ENCODE data around the gene SOX18.
"Not testable (repeated sequence)": the region's sequence is repeated elsewhere in the genome, so short reads cannot be mapped to it uniquely, and the experiment has no call there.

SOX18 gene

DNA sequence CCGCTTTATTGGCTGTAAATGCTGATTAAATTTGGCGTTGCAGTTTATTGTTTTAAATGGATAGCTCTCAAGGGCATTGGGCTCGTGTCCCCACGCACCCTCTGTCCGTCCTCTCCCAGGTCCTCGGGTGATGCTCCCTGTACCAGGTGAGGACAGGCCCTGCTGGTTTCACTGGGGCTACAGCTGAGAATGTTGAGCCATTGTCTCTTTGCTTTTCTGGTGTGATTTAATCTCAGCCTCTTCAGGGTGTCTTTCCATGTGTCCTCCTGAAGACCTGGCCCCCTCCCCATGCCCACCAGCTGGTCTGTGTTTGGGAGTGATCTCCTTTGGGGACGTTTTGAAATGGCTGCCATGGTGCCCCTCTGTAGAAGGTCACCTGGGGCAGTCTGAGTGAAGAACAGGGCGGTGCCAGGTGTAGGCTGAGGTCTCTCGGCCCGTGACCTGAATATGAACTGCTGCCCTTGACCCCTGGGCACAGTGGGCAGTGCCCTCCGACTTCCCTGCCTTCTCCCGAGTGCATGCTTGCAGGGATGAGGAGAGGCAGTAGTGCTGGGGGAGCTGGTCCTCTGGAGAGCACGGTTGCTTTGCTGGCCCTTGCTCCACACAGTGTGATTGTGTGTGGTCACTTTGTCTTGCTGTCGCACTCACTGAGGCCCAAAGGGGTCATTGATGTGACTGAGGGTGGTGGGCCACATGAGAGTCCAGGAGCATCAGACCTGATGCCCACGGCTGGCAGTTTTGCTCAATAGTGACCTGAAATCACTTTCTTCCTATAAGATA is 25.9 kb downstream of the SOX18 start:
- no peak for DNase-seq (ENCODE audit: low read depth in 2 of 2)

DNA sequence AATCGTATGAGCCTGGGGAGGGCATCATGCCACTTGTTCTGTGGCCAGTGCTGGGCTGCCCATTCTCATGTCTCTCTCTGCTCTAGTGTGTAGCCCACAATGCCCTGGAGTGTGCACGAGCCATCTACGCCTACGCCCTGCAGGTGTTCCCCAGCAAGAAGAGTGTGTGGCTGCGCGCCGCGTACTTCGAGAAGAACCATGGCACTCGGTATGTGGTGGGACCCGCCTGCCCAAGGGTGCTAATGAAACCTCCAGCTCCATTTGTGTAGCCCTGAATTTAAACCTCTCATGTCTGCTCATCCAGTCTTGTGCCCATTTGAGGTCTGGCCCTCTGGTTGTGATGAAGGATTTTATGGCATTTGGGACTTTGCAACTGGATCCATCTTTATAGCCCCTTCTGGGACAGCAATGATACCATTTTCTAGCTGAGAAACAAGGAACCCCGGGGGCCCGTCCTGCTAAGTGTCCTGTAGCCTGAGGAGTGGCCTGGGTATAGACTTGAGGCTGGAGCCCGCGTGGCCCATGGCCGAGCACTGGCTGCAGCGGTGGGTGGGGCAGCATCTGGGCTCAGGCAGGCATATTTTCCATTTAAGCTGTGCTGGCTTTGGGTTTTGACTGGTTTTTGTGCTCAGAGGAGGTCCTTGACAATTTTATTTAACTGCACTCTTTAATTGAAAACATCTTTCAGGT is 26.6 kb downstream of the SOX18 start:
- DNase-seq (ENCODE audit: low read depth in 2 of 2) = no peak

DNA sequence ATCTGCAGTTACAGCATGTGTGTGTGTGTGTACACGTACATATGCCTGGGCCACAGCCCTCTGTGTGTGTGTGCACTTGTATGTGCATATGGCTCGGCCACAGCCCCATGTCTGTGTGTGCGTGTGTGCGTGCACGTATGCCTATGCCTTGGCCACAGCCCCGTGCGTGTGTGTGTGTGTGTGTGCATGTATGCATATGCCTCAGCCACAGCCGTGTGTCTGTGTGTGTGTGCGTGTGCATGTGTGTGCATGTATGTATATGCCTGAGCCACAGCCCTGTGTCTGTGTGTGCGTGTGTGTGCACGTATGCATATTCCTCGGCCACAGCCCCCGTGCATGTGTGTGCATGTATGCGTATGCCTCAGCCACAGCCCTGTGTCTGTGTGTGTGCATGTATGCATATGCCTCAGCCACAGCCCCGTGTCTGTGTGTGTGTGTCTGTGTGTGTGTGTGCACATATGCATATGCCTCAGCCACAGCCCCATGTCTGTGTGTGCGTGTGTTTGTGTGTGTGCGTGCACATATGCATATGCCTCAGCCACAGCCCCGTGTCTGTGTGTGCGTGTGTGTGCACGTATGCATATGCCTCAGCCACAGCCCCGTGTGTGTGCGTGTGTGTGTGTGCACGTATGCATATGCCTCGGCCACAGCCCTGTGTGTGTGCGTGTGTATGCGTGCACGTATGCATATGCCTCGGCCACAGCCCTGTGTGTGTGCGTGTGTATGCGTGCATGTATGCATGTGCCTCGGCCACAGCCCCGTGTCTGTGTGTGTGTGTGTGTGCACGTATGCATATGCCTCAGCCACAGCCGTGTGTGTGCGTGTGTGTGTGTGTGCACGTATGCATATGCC is 28.1 kb downstream of the SOX18 start:
- no peak for DNase-seq (ENCODE audit: low read depth in 2 of 2)

DNA sequence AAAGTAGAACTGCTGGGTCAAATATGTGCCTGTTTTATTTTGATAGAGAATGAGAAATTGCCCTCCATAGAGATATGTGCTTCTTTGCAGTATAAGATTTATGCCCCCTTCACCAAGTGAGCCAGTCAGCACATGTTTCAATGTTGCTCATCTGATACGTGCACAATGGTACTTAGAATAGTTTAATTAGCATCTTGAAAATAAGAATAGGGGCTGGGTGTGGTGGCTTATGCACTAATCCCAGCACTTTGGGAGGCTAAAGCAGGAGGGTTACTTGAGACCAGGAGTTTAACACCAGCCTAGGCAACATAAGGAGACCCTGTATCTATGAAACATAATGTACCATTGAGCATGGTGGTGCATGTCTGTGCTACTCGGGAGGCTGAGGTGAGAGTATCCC is 33.8 kb downstream of the SOX18 start:
- DNase-seq (ENCODE audit: low read depth in 2 of 2) = no peak

DNA sequence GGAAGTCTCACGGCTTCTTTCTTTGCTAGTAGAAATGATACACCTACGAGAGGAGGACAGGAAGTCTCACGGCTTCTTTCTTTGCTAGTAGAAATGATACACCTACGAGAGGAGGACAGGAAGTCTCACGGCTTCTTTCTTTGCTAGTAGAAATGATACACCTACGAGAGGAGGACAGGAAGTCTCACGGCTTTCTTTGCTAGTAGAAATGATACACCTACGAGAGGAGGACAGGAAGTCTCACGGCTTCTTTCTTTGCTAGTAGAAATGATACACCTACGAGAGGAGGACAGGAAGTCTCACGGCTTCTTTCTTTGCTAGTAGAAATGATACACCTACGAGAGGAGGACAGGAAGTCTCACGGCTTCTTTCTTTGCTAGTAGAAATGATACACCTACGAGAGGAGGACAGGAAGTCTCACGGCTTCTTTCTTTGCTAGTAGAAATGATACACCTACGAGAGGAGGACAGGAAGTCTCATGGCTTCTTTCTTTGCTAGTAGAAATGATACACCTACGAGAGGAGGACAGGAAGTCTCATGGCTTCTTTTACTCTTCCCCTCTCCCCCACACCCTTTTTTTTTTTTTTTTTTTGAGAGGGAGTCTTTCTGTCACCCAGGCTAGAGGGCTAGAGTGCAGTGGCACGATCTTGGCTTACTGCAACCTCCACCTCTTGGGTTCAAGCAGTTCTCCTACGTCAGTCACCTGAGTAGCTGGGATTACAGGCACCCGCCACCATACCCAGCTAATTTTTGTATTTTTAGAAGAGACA is 36.9 kb downstream of the SOX18 start:
- not testable (repeated sequence) for DNase-seq (ENCODE audit: low read depth in 2 of 2)

DNA sequence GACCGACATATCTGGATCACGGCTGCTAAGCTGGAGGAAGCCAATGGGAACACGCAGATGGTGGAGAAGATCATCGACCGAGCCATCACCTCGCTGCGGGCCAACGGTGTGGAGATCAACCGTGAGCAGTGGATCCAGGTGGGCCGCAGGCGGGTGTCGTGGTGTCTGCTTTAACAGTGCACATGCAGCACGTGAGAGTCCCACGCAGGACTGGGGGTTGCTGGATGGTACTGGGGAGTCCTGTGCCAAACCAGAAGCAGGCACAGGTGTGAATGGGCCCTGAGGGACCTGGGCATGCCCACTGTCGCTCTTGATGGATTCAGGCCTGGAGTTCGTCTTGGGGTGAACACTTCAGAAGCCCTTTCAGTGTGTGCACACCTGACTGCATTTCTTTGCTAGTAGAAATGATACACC is 38.1 kb downstream of the SOX18 start:
- DNase-seq (ENCODE audit: low read depth in 2 of 2) = no peak

DNA sequence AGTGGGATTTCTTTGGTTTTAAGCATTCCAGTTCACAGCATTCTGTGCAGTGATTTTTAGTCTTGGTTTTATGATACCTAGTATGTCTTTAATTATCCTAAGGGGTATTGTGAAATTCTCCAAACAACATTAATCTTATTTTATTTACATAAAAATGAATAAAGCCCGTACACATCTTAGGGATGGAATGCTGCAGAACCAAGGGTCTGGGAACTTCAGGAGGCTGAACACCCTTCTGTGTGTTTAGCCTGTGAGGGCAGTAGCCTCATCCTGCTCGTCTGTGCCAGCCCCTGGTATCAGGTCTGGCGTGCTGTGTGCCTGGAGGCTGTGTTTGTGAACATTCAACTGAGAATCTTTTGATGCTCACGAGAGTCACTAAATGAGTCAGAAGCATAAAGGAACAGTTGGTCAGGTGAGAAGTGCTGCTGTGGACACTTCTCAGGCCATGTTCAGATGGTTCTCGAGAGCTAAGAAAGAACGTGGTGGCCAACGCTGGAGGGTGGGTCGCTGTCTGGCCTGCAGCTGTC is 38.7 kb downstream of the SOX18 start:
- no peak for DNase-seq (ENCODE audit: low read depth in 2 of 2)

DNA sequence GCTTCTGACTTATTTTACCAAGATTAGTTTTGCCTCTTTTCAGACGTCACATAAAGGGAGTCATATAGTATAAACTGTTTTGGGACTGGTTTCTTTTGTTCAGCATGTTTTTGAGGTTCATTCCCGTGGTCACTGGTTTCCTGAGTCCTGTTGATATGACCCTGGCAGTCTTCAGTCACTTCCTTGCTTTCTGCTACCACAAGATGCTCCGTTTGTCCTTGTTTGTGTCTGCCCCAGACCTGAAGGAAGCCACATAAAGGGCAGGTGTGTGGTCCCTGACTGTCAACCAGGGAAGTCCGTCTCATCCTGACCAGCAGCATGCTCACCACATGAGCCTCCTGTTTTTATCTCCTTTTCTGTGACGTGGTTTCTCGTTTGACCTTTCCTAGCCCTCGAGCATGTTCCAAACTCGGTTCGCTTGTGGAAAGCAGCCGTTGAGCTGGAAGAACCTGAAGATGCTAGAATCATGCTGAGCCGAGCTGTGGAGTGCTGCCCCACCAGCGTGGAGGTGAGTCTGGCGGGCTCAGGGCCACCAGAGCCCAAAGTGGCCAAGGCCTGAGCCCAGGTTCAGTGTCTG is 39.5 kb downstream of the SOX18 start:
- DNase-seq (ENCODE audit: low read depth in 2 of 2) = no peak

DNA sequence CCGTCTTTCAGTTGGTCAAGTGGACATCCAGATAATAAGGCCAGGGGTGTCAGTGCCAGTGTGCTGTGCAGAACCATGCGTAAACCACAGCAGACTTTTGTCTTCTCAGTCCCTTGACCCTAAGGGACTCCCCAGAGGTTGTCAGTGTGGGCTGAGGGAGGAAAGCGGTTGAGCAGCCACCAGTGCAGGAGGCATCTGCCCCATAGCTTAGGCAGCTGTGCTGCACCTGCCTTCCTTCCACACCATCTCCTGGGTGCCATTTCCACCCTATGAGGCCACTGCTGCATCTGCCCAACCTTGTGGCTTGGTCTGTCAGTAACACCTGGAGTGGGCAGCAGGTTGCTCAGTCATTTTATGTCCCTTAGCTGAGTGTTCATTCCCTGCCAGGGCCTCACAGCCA is 42.5 kb downstream of the SOX18 start:
- DNase-seq (ENCODE audit: low read depth in 2 of 2) = no peak

DNA sequence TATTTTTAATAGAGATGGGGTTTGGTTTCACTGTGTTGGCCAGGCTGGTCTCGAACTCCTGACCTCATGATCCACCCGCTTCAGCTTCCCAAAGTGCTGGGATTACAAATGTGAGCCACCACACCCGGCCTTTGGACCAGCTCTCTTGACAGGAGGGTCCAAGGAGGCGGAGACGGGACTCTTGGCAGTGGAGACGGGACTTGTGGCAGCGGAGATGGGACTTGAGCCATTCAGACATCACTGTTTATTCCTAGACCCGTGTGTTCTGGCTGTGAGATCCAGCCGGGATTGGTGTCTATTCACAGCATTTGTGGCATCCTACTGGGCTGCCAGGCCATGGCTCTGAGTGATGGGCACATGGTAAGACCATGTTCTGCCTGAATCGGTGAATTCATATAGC is 42.9 kb downstream of the SOX18 start:
- no peak for DNase-seq (ENCODE audit: low read depth in 2 of 2)

DNA sequence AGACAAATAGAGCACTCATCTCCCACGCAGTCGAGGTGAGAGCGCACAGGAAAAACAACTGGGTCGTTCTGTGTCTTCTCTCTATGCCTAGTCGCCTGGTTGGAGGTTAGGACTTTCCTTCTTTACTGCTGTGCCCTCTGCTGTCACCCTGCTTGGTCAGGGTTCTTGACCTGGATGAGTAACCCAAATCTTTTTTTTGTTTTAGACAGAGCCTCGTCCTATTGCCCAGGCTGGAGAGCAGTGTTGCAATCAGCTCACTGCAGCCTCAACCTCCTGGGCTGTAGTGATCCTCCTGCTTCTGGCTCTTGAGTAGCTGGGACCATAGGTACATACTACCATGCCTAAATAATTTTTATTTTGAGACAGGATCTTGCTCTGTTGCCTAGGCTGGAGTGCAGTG is 44.0 kb downstream of the SOX18 start:
- no peak for DNase-seq (ENCODE audit: low read depth in 2 of 2)

DNA sequence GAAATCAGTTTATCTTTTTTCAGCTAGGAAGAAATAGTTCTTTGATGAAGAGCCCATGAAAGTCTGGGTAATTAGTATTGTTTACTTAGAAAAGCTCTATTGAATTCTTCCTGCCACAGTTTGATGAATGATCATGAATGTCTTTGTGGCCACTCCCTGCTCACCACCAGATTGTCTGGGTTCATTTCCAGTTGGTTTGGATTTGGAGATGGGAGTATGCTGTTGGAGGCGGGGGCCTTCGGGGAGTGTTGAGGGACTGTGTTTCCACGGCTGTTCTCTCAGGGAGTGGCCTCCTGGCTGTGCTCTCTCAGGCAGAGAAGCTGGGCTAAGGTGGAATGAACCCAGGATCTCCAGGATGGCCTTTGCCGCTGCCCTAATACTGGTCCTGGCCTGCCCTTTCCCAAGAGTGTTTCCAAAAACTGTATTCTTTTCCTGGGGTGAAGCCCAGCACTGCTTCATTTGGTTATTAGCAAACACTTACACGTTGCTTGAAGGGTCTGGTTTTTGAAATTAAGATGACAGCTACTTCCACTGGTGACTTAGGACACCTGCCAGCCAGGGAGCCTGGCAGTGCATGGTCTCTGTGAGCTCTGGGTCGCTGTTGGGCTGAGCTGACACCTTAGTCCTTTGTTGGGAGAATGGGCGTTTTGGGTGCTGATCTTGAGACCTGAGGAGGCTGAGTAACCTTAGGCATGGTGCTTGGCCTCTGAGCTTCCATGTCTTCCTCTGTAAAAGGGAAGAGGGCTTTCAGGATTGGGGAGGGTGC is 45.3 kb downstream of the SOX18 start:
- DNase-seq (ENCODE audit: low read depth in 2 of 2) = no peak

DNA sequence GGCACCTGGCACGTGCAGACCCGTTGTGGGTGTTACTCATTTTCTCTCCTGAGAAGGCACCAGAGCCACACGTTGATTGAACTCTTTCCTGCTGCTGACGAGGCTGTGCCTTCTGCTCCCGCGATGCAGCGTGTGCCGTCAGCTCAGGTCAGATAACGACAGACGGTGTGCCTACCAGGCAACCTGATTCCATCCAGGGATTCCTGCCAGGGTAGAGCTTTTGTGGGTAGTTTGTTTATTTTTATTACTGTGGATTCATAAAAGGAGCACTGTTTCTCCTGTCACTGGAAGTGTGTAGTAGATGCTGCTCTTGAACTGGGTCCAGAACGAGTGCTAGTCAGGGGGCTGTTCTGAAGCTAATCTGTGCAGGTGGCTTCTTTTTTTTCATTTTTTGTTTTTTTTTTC is 47.8 kb downstream of the SOX18 start:
- DNase-seq (ENCODE audit: low read depth in 2 of 2) = no peak

DNA sequence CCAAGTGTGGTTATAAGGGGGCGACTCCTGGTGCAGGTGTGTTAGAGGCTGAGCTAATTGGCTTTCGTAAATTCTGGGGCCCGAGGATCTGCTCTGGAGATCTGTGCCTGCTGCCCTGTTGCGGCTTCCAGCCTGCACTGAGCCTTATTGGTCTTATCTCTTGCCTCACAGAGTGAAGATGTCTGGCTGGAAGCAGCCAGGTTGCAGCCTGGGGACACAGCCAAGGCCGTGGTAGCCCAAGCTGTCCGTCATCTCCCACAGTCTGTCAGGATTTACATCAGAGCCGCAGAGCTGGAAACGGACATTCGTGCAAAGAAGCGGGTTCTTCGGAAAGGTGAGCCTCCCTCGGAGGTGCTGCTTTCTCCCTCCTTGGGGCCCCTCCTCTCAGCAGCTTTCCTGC is 48.5 kb downstream of the SOX18 start:
- DNase-seq (ENCODE audit: low read depth in 2 of 2) = no peak

All from stimulated activated CD4-positive, alpha-beta T cell treated with anti-CD3 and anti-CD28 coated beads, Interleukin-15, amount 100 ng/mL, for 48 hours (primary cell).